Omental fat pad (tissue), 4 donors: ENCODE measurements around the gene CHMP1A. TPM values are rescaled to one million over a fixed set of nuclear protein-coding genes. Genes with fewer than 3 reads are reported as not detected.
A peak's percentile ranks its signal among the peaks of the same experiment; 100 is the strongest.

Source experiments
- ATAC-seq: fragments of 150-250 bp; one replicate; pipeline ENCODE4 v1.9.1; 2016; ENCODE audit warnings: mild to moderate bottlenecking, moderate library complexity; ENCODE audit not compliant: low FRiP score
- DNase-seq: peaks from one replicate; pipeline ENCODE4 v3.0.0-alpha.2; 2019; ENCODE audit warnings: low spot score
- total RNA-seq, 4 donors: library from RNA; depleted of rRNA; stranded (reverse); fragments of >200 nt; gene quantifications; one replicate each; pipeline ENCODE4 v1.1.0, GENCODE V29; 2016
- TF ChIP-seq, protein P1 (sequence below), 3 donors: fragments of 450-650 bp; IDR thresholded peaks; one replicate each; pipeline ENCODE4 v1.5.1; 2016 to 2017; ENCODE audit warnings: antibody characterized with exemption in 3 of 3, mild to moderate bottlenecking in 3 of 3, moderate library complexity in 2 of 3

CHMP1A gene
- total RNA-seq, result 10 to 100 TPM; 45.7 to 78.1 (median 67.7) TPM

DNA sequence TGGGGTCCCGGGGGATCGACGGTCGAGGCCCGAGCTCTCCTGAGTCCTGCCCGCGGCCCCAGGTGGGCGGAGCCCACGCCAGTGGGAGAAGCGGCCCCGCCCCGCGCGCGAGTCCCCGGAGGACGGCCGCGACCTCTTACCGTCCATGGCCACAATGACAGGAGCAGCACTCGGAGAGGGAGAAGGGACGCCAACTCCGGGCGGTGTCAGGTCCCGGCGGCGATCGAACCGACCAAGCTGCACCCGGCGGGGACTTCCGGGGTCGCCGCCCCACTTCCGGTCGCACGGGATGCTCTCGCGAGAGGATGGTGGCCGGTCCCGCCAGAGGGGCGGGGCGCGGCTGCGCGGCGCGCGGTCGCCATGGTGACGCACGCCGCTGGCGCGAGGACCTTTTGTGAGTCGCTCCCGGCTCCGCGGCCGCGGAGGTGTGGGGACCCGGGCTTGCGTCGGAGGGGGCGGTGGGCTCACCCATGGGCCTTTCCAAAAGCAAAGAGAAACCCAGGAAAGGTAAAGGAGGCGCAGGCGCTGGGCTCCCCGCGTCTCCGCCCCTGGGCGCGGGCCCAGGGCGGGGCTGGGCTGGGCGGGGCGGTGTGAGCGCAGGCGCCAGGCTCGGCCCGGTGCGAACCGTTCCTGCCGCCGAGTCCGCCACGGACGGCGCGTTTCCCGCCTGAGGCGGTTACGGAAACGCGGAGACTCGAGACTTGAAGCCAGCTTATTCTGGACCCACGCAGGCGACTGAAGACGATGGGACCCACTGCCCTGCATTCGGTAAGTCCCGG, at the start of gene CHMP1A, which contains the start of gene SPATA33:
CHMP1A (minus strand) TSS at position 267 of the 779 bp plus-strand sequence; CDS start at position 147, 120 bp downstream.
SPATA33 (plus strand) TSS at position 395 of the 779 bp plus-strand sequence; CDS start at position 471, 76 bp downstream.
- ATAC-seq (peak; percentile 95), DNase-seq (peak; percentile 71)
- TF ChIP-seq, protein P1, sequence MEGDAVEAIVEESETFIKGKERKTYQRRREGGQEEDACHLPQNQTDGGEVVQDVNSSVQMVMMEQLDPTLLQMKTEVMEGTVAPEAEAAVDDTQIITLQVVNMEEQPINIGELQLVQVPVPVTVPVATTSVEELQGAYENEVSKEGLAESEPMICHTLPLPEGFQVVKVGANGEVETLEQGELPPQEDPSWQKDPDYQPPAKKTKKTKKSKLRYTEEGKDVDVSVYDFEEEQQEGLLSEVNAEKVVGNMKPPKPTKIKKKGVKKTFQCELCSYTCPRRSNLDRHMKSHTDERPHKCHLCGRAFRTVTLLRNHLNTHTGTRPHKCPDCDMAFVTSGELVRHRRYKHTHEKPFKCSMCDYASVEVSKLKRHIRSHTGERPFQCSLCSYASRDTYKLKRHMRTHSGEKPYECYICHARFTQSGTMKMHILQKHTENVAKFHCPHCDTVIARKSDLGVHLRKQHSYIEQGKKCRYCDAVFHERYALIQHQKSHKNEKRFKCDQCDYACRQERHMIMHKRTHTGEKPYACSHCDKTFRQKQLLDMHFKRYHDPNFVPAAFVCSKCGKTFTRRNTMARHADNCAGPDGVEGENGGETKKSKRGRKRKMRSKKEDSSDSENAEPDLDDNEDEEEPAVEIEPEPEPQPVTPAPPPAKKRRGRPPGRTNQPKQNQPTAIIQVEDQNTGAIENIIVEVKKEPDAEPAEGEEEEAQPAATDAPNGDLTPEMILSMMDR (IDR thresholded peaks at IDR 0.05), result no peak

GRCh38 chr16:89706518-89707260, 49.2 kb upstream of the CHMP1A start:
- no peak for ATAC-seq
- TF ChIP-seq, protein P1 (IDR thresholded peaks at IDR 0.05), result no peak
- DNase-seq, result no peak

GRCh38 chr16:89705006-89705405, 47.5 kb upstream of the CHMP1A start:
- ATAC-seq, result no peak
- DNase-seq, result no peak
- TF ChIP-seq, protein P1 (IDR thresholded peaks at IDR 0.05), result no peak

DNA sequence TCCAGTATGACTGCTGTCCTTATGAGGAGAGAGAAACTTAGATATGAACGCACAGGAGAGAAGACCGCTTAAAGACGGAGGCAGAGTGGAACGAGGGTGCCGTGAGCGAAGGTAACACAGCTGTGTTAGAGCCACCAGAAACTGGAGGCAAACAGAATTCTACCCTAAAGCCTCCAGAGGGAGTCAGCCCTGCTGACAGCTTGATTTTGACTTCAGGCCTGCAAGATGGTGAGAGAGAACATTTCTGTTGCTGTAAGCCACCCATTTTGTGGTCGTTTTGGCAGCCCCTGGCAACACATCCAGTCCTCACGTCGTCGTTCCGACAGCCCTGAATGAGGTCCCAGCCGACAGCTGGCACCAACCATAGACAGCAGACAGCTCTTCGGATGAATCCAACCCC, 46.8 kb upstream of the CHMP1A start:
- no peak for ATAC-seq

GRCh38 chr16:89701425-89702406, 44.2 kb upstream of the CHMP1A start, which contains the start of gene SPATA2L:
TSS of gene SPATA2L (minus strand) at chr16:89701705. CDS start at chr16:89701232, 473 bp downstream.
- DNase-seq (peak; percentile 66), ATAC-seq (peak; percentile 81)
- TF ChIP-seq, protein P1 (IDR thresholded peaks at IDR 0.05), result no peak

More for the DNA sequence above, 46.8 kb upstream of the CHMP1A start:
- DNase-seq, result no peak
- TF ChIP-seq, protein P1 (IDR thresholded peaks at IDR 0.05), result no peak
